ENCODE results near the gene GPRC5C.

DNA sequence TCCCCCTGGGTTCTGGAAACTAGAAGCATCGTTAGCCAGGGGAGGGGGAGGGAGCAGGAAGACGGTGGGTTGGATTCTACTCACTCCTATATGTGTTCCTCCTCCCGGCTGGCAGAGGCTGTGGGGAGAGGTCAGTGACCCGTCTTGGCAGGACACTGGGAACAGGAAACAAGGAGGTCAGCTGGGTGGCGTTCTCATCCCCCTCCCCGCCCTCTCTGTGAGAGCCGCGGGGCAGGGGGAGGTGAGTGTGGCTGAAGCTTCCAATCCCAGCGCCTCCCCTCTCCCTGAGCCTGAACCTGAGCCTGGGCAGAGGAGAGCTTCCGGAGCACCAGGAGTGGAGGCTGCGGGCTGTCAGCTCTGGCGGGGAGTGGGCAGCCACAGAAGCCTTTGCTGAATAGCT, 12.5 kb downstream of the GPRC5C start:
- TF ChIP-seq, protein P1, sequence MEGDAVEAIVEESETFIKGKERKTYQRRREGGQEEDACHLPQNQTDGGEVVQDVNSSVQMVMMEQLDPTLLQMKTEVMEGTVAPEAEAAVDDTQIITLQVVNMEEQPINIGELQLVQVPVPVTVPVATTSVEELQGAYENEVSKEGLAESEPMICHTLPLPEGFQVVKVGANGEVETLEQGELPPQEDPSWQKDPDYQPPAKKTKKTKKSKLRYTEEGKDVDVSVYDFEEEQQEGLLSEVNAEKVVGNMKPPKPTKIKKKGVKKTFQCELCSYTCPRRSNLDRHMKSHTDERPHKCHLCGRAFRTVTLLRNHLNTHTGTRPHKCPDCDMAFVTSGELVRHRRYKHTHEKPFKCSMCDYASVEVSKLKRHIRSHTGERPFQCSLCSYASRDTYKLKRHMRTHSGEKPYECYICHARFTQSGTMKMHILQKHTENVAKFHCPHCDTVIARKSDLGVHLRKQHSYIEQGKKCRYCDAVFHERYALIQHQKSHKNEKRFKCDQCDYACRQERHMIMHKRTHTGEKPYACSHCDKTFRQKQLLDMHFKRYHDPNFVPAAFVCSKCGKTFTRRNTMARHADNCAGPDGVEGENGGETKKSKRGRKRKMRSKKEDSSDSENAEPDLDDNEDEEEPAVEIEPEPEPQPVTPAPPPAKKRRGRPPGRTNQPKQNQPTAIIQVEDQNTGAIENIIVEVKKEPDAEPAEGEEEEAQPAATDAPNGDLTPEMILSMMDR (IDR thresholded peaks at IDR 0.05; ENCODE audit: control extremely low read depth in 1 of 3, insufficient read depth in 1 of 3, low read depth in 1 of 3, low read length in 3 of 3): no peak
- TF ChIP-seq, protein P2, sequence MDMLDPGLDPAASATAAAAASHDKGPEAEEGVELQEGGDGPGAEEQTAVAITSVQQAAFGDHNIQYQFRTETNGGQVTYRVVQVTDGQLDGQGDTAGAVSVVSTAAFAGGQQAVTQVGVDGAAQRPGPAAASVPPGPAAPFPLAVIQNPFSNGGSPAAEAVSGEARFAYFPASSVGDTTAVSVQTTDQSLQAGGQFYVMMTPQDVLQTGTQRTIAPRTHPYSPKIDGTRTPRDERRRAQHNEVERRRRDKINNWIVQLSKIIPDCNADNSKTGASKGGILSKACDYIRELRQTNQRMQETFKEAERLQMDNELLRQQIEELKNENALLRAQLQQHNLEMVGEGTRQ (IDR thresholded peaks at IDR 0.05; ENCODE audit: low read length): no peak
